UCSD-AML1 (cell line): Measurements from ENCODE around the gene LXN.

Experiments
- DNase-seq: peaks from one replicate; lab custom pipeline; 2025; ENCODE audit not compliant: unreplicated experiment; lab: John Stamatoyannopoulos, UW

LXN gene

GRCh38 chr3:158671821-158672214 lies 630 bp downstream of the LXN start:
- no peak for DNase-seq

DNA sequence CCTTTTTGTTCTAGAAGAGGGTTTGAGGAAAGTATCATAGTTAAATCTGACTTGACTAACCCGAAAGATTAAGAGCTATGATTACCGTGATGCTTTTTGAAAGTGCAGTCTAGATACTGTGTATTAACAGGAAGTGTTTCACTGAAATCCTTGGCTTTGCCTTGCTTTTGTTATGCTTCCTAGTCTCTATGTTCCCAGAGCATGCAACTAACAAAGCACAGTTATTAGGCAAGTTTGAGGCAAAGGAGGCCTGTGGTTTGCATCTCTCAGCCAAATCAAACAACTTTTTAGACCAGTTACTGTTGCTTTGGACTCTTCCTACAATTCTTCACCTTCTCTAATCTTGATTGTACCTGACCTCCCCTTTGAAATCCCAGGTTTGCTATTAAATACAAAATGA lies 3.9 kb downstream of the LXN start:
- no peak for DNase-seq

DNA sequence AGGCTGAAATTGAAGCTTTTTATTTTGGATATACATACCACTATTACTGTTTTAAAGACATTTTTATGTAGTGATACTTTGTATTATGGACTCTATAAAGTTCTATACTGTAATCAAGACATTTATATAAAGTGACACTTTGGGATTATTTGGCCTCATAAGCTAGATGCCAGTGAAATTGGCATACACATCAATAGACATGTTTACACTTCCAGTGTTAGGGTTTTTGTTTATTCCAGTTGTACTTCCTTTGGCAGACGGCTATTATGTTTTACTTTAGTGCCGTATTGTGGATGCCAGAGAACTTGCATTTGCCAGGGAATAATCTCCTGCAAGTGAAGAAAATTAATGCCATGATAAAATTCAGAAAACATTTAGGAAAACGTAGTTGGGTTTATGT lies 6.0 kb downstream of the LXN start:
- no peak for DNase-seq

GRCh38 chr3:158663832-158664231 lies 8.6 kb downstream of the LXN start:
- no peak for DNase-seq

DNA sequence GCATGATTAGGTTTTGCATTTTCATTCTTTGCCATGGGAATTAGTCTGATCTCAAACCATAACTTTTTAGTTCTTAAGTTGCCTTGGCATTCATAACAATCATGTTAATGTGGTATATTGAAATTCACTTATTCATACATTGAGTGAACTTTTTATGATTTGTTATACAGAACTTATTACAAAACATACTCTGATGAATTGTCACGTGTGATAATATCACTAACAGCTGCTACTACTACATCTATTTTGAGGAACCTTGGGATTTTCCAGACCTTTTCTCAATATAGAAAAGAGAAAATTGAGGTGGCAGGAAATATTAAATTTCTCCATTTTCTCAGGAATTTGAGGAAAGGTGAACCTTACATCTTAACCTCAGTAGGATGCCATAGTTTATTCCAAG lies 9.2 kb downstream of the LXN start:
- no peak for DNase-seq

- no peak for DNase-seq
These were observed 11.7 kb downstream of the LXN start for GRCh38 chr3:158660711-158661110.

- peak; percentile 23 for DNase-seq
These were observed 12.8 kb downstream of the LXN start for GRCh38 chr3:158659454-158660237.

- DNase-seq, result no peak
These were observed 13.6 kb downstream of the LXN start for GRCh38 chr3:158658889-158659288.

DNA sequence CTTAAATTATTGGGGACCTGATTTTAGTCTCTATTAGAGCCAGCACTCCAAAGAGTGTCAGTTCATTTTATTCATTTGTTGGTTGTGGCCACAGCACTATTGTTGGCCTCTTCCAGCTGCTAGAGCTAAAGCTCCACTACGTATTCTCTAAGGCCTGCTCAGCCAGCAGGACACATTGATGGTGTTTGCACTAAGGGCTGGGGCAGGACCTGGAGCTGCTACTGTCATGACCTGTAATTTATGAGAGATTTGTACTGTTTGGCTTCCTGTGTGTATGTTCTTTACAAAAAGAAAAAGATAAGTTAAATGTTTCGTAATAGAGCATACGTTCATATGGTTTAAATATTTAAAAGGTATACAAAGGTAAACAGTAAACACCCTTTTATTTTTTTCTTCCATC lies 20.0 kb downstream of the LXN start:
- DNase-seq, result no peak

GRCh38 chr3:158651192-158651591 lies 21.3 kb downstream of the LXN start:
- no peak for DNase-seq

- no peak for DNase-seq
These were observed 22.7 kb downstream of the LXN start for GRCh38 chr3:158649791-158650190.

DNA sequence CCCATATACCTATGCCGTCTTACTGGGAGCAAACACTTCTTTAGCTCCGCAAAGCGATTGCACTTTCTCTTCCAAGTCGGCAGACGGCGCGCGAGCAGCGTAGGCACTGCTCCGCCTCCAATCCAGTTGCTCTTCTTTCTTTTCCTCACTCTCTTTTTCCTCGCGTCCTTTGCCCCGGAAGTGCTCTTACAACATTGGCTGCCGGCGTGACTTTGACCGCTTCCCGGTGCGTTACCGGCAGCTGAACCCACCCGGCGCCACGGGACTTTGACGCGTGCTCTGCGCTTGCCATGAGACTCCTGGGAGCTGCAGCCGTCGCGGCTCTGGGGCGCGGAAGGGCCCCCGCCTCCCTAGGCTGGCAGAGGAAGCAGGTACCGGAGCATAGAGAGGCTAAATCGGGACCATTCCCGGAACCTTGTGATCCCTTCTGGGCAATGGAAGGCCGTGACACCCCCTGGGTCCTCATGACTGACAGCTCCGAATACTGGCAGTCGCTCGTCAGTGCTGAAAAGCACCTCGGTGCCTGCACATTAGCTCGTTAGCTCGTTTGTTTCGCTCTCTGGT lies 28.0 kb downstream of the LXN start, which contains the start of gene GFM1:
Gene GFM1, plus strand, starts transcription at position 183 of the 564 bp plus-strand sequence. Its CDS starts 108 bp downstream, at position 291.
- DNase-seq, result peak; percentile 90

- DNase-seq, result no peak
These were observed 29.8 kb downstream of the LXN start for GRCh38 chr3:158642474-158643210.

GRCh38 chr3:158642005-158642404 lies 30.4 kb downstream of the LXN start:
- DNase-seq, result no peak

GRCh38 chr3:158640646-158641045 lies 31.8 kb downstream of the LXN start:
- no peak for DNase-seq

DNA sequence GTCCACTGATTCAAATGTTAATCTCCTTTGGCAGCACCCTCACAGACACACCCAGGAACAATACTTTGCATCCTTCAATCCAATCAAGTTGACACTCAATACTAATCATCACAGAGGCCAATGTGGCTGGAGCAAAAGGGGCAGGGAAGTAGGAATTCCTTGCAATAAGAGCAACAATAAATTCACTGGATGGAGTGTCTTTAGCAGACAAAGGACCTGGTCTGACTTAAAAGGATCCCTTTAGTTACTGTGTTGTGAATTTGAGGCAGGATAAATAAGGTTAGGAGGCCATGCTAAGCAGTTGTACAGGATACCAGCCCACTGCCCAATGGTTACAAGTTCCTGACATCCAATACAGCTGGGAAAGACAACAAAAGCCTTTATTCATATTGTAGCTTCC lies 40.5 kb downstream of the LXN start:
- DNase-seq, result no peak

- no peak for DNase-seq
These were observed 46.6 kb downstream of the LXN start for GRCh38 chr3:158625881-158626280.

DNA sequence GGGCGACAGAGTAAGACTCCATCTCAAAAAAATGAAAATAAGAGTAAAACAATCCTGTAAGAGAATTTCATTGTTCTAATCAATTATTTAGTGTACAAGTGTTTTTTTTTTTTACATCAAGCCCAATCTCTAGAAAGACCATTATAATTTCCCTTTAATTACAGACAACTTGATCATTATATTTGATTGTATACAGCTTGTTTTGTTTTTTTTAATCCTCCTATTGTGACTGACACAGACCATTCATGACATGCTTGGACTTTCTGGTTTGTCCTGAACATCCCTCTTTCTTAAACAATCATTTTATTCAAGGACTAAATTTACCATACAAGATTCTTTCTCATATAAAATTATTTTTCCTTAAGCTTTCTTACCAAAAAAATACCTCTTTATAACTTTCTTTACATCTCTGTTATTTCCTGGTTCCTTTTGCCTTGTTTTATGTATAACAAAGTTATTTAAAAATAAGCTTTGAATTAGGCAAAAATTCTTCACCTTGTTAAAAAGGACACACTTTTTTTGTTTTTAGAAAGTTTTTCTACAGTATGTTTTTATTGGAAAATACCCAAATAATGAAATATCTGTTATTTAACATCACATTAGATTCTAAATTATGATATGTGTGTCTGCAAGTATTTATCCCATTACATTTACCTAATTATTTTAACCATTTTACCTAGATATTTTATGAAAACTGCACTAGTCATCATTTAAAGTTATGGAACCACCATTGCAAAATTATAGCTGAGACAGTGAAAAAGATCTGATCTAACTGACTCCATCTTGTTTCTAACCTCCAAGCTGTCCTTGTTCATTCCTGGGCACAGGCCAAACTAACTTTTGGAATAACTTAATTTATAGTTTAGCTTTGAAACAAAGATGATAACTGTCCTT lies 54.2 kb downstream of the LXN start:
- DNase-seq, result no peak
